Tibial artery (tissue), 4 donors: ENCODE measurements around the gene ITGAD.

Source experiments
- DNase-seq, 2 donors: peaks; one replicate each; pipeline ENCODE4 v3.0.0-alpha.2; 2019
- H3K27ac ChIP-seq, 2 donors: fragments of 200-600 bp; sonication (generic) in 1 of 2; 1 replicate in 1 of 2; 2 replicates in 1 of 2; pipeline ENCODE4 v1.5.1; 2018 to 2019; ENCODE audit warnings: mild to moderate bottlenecking in 1 of 2
- H3K27me3 ChIP-seq, 2 donors: fragments of 200-600 bp; sonication (generic) in 1 of 2; one replicate each; pipeline versions ENCODE4 v1.5.1 to v1.6.0; 2016 to 2019
- H3K36me3 ChIP-seq, 3 donors: fragments of 200-600 bp; sonication (generic) in 2 of 3; one replicate each; pipeline ENCODE4 v1.5.1; 2016 to 2019; ENCODE audit warnings: mild to moderate bottlenecking in 2 of 3
- H3K4me1 ChIP-seq, 4 donors: fragments of 200-600 bp; sonication (generic) in 2 of 4; 1 replicate in 3 of 4; 2 replicates in 1 of 4; pipeline ENCODE4 v1.5.1; 2016 to 2019
- H3K4me3 ChIP-seq, 2 donors: fragments of 200-600 bp; sonication (generic) in 1 of 2; 1 replicate in 1 of 2; 2 replicates in 1 of 2; pipeline ENCODE4 v1.5.1; 2018 to 2019; ENCODE audit warnings: mild to moderate bottlenecking in 2 of 2
- H3K9me3 ChIP-seq, 3 donors: fragments of 200-600 bp; sonication (generic) in 1 of 3; one replicate each; pipeline ENCODE4 v1.5.1; 2016 to 2019
- CTCF ChIP-seq, 2 experiments: fragments of 200-600 bp in 1 of 2; fragments of 450-650 bp in 1 of 2; IDR thresholded peaks; one replicate each; pipeline ENCODE4 v1.5.1; 2017 to 2019; ENCODE audit warnings: antibody characterized with exemption in 2 of 2, mild to moderate bottlenecking in 1 of 2, moderate library complexity in 1 of 2
- intact Hi-C: fragments of 100-400 bp; cut with DNase I; formaldehyde crosslinking; loops from one replicate; pipeline ENCODE4 v1.15.0; 2023; ENCODE audit warnings: low total_unique reads

The ITGAD gene

DNA sequence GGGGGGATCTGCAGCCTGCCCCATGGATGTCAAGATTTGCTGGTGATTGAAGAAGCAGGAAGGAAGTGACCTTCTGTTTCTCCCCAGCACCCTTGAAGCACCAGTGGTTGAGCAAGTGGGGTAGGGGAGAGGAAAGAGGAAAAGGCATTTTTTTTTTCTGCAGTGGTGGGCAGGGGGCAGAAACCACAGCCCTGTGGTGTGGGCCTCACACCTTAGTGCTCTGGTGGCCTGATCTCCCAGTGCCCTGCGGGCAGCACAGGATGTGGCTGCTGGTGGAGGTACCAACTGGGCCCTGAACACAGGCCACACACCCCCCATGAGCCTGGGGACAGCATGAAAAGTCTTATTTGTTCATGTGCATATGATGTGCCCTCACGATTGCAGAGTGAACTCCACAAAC is 7.1 kb downstream of the ITGAD start:
- no peak for DNase-seq
- no peak overlapping the region for H3K27ac ChIP-seq
- H3K4me1 ChIP-seq = no peaks in the 10 kb centered on the region
- no peak overlapping the region for H3K4me3 ChIP-seq
- peaks cover 0 to 10% (median 10%) of the 10 kb centered on the region in 3 donors for H3K9me3 ChIP-seq
- TF ChIP-seq CTCF (IDR thresholded peaks at IDR 0.05) = no peak
- no peaks in the 10 kb centered on the region for H3K36me3 ChIP-seq
- peaks cover 0 to 8% of the 10 kb centered on the region in 2 donors for H3K27me3 ChIP-seq
- intact Hi-C loops = no loop called here

DNA sequence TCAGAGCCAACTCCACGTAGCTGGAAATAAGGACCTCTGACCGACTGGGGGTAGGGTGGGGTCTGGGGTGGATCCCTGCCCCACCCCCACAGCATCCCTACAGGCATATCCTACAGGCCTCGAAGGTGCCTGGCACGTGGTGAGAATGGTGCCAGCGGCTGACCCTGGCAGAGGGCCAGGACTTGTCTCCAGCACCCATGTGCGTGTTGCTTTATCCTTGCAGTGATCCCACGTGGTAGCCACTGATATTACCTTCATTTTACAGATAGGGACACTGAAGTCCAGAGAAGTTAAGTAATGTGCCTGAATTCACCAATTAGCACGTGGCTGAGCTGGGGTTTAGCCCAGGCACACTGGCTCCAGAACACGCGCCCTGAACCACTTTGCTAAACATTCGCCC is 8.3 kb downstream of the ITGAD start:
- no peak for TF ChIP-seq CTCF (IDR thresholded peaks at IDR 0.05)
- Histone ChIP-seq H3K4me1 (no peaks in the 10 kb centered on the region), H3K4me3 (no peak overlapping the region), H3K27ac (no peak overlapping the region), H3K27me3 (peaks cover 0 to 7% of the 10 kb centered on the region in 2 donors), H3K9me3 (peaks cover 0 to 10% (median 10%) of the 10 kb centered on the region in 3 donors), H3K36me3 (no peaks in the 10 kb centered on the region)
- intact Hi-C loops = no loop called here
- no peak for DNase-seq

DNA sequence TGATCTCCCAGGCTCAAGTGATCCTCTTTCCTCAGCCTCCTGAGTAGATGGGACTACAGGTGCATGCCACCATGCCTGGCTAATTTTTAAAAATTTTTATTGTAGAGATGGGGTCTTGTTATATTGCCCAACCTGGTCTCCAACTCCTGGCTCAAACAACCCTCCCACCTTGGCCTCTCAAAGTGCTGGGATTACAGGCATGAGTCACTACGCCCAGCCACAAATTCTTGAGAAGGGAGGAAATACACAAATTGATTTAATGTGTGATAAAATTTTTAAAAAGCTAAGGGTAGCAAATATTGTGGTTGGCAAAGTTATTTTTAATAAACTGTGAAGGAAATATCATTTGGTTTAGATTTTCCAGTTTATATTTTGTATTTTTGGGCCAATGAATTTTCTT is 9.6 kb downstream of the ITGAD start:
- intact Hi-C loops = no loop called here
- H3K27ac ChIP-seq = no peak overlapping the region
- peaks cover 0 to 10% (median 10%) of the 10 kb centered on the region in 3 donors for H3K9me3 ChIP-seq
- DNase-seq = no peak
- no peak for TF ChIP-seq CTCF (IDR thresholded peaks at IDR 0.05)
- no peaks in the 10 kb centered on the region for H3K36me3 ChIP-seq
- no peak overlapping the region for H3K4me3 ChIP-seq
- peaks cover 0 to 1% of the 10 kb centered on the region in 2 donors for H3K27me3 ChIP-seq
- H3K4me1 ChIP-seq = no peaks in the 10 kb centered on the region

GRCh38 chr16:31403590-31404352 is 10.6 kb downstream of the ITGAD start:
- no peak for DNase-seq
- intact Hi-C loops = no loop called here
- Histone ChIP-seq H3K4me3 (no peak overlapping the region), H3K4me1 (no peaks in the 10 kb centered on the region), H3K9me3 (peaks cover 0 to 10% (median 10%) of the 10 kb centered on the region in 3 donors), H3K27me3 (peaks cover 0 to 6% of the 10 kb centered on the region in 2 donors), H3K27ac (no peak overlapping the region), H3K36me3 (no peaks in the 10 kb centered on the region)
- TF ChIP-seq CTCF (IDR thresholded peaks at IDR 0.05) = no peak

DNA sequence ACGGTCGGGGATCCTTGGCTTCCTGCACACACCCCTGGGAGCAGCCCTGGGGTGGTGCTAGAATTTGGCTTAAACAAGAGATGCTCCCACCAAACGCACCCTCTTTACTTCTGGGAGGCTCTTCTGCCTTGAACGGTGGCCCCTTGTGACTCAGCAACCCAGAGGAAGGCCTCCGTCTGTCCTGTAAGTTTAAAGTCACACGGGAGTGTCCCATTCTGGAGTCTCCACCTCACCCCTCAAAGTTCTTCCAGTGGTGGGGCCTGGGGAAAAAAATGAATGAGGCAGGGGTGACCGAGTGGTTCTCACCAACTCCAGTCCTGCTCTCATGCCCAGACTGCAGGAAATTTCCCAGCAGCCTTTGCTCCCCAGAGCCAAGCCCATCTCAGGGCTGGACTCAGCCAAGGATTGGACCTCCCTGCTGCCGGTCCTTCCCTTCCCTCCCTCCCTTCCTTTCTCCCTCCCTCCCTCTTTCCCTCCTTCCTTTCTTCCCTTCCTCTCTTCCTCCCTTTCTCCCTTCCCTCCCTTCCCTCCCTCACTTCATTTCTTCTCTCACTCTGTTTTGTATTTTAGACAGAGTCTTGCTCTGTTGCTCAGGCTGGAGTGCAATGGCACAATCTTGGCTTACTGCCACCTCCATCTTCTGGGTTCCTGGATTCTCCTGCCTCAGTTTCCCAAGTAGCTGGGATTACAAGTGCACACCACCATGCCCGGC is 11.4 kb downstream of the ITGAD start:
- DNase-seq = no peak
- no peaks in the 10 kb centered on the region for H3K36me3 ChIP-seq
- no peaks in the 10 kb centered on the region for H3K4me1 ChIP-seq
- H3K9me3 ChIP-seq = peaks cover 0 to 9% (median 8%) of the 10 kb centered on the region in 3 donors
- H3K27me3 ChIP-seq = peaks cover 0 to 8% of the 10 kb centered on the region in 2 donors
- intact Hi-C loops = no loop called here
- no peak overlapping the region for H3K27ac ChIP-seq
- no peak for TF ChIP-seq CTCF (IDR thresholded peaks at IDR 0.05)
- no peak overlapping the region for H3K4me3 ChIP-seq
